Ishikawa (cell line): Measurements from ENCODE around the gene MADCAM1.

Experiments
- CEBPB ChIP-seq: IDR thresholded peaks from 2 replicates; pipeline ENCODE4 v1.6.1; 2012
- CREB1 ChIP-seq: IDR thresholded peaks from 2 replicates; pipeline ENCODE4 v1.6.1; 2012; ENCODE audit warnings: low read depth
- EGR1 ChIP-seq: IDR thresholded peaks from 2 replicates; pipeline ENCODE4 v1.6.1; 2012
- EP300 ChIP-seq: IDR thresholded peaks from 2 replicates; pipeline ENCODE4 v1.6.1; 2012; ENCODE audit warnings: borderline replicate concordance
- FOXM1 ChIP-seq: IDR thresholded peaks from 2 replicates; pipeline ENCODE4 v1.6.1; 2012; ENCODE audit warnings: low read depth, borderline replicate concordance
- MAX ChIP-seq: IDR thresholded peaks from 2 replicates; pipeline ENCODE4 v1.6.1; 2012
- NFIC ChIP-seq: IDR thresholded peaks from 2 replicates; pipeline ENCODE4 v1.6.1; 2012
- RAD21 ChIP-seq: IDR thresholded peaks from 2 replicates; pipeline ENCODE4 v1.6.1; 2012; ENCODE audit warnings: low read depth
- REST ChIP-seq: IDR thresholded peaks from 2 replicates; pipeline ENCODE4 v1.6.1; 2012; ENCODE audit warnings: low read depth, mild to moderate bottlenecking
- TAF1 ChIP-seq: IDR thresholded peaks from 2 replicates; pipeline ENCODE4 v1.6.1; 2012; ENCODE audit warnings: low read depth, mild to moderate bottlenecking
- TCF12 ChIP-seq: IDR thresholded peaks from 2 replicates; pipeline ENCODE4 v1.6.1; 2012; ENCODE audit warnings: low read depth
- TEAD4 ChIP-seq: IDR thresholded peaks from 2 replicates; pipeline ENCODE4 v1.6.1; 2012
- USF1 ChIP-seq: IDR thresholded peaks from 2 replicates; pipeline ENCODE4 v1.6.1; 2012
- YY1 ChIP-seq: IDR thresholded peaks from 2 replicates; pipeline ENCODE4 v1.6.1; 2012; ENCODE audit warnings: low read depth
- ZBTB7A ChIP-seq: IDR thresholded peaks from 2 replicates; pipeline ENCODE4 v1.6.1; 2012; ENCODE audit warnings: low read depth

The MADCAM1 gene

DNA sequence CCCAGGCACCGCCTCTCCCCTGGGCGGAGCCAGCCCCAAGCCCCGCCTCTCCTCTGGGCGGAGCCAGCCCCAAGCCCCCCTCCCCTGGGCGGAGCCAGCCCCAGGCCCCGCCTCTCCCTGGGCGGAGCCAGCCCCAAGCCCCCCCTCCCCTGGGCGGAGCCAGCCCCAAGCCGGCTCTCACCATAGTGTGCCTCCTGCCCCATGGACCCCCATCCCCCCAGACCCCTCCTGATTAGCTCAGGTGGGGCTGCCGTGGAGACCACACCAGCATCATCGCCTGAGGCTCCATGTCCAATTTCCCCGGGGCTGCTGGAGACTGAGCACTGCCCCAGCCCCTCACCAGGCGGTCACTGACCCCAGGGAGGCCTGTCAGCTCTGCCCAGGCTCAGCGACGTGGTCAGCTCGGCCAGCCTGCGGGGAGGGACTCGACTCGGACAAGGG lies 4.2 kb upstream of the MADCAM1 start:
- TF ChIP-seq CREB1 (no peak), ZBTB7A (peak; percentile 37; the same call in 1 of the 2 replicates), EP300 (no peak), TEAD4 (no peak)

DNA sequence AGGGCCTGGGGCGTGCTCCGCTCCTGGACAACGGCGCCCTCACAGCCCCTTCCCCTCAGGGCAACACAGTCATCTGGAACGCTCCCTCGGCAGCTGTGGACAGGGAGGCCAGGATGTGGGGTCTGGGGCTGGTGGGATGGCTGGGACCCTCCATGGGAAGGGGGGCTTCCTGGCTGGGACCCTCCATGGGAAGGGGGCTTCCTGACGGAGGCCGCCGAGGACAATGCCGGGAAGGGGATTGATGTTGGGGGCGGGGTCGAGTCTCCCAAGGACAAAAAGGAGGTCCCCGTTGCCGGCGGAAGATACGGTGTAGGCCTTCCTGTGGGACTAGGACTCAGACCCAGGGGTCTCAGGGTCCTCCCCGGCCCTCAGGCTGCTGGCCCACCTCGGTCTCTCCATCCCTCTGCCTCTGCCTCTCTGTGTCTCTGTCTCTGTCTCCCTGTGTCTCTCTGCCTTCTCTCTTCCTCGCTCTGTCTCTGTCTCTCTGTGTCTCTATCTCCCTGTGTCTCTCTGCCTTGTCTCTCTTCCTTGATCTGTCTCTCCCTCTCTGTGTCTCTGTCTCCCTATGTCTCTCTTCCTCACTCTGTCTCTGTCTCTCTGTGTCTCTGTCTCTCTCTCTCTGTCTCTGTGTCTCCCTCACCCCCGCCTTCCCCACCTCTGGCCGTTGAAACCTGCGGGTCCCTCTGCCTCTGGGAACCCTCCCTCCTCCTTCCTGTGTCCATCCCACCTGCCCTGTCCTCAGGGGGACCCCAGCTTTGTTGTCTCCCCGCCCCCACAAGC lies 2.7 kb upstream of the MADCAM1 start:
- TF ChIP-seq ZBTB7A, result no peak
- TF ChIP-seq USF1, result no peak
- no peak for TF ChIP-seq TEAD4
- TF ChIP-seq TCF12, result no peak
- no peak for TF ChIP-seq YY1
- no peak for TF ChIP-seq FOXM1
- no peak for TF ChIP-seq CEBPB
- TF ChIP-seq RAD21, result no peak
- TF ChIP-seq CREB1, result no peak
- no peak for TF ChIP-seq REST
- TF ChIP-seq MAX, result no peak
- no peak for TF ChIP-seq EGR1
- TF ChIP-seq TAF1, result no peak
- no peak for TF ChIP-seq EP300
- no peak for TF ChIP-seq NFIC

DNA sequence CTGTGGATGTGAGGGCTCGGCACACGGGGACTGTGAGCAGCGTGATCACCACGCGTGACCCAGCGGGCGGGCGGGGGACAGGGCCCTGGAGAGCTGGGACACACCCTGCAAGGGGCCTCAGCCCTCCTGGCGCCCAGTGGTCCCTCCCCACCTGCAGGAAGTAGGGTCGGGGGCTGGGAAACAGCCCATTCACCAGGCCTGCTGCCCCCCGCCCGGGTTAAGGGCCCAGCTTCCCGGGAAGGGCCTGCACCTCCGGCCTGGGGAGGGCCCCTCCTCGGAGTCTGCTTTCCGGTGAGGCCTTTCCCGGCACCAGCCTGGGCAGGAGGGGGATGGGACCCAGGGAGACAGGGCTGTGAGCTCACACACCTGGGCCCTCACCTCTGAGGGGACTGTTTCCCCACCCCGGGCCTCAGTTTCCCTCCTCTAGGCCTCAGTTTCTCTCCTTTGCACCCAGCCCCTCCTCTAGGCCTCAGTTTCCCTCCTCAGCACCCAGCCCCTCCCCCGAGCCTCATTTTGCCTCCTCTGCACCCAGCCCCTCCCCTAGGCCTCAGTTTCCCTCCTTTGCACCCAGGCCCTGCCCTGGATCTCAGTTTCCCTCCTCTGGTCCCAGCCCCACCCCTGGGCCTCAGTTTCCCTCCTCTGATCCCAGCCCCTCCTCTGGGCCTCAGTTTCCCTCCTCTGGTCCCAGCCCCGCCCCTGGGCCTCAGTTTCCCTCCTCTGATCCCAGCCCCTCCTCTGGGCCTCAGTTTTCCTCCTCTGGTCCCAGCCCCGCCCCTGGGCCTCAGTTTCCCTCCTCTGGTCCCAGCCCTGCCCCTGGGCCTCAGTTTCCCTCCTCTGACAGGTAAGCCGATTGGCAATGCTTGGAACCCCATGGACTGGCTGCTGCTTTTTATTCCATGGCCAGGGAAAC lies 1.9 kb upstream of the MADCAM1 start:
- TF ChIP-seq EP300 (no peak), EGR1 (no peak), REST (no peak), FOXM1 (no peak), TAF1 (no peak), TEAD4 (no peak), YY1 (no peak), CREB1 (no peak), CEBPB (no peak), TCF12 (no peak), MAX (no peak), RAD21 (no peak)

DNA sequence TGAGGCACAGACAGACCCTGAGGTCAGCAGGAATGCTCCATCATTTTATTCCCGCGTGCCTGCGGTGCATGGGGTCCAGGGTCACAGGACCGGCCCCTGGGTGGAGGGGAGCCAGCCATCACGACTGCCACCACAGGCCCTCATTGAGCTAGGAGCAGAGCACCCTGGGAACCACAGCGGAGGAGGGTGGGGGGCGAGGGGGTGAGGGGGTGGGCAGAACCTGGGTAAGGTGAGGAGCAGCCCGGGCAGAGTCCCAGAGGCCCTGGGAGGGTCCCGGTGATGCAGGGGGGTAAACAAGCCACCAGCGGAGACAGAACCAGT lies 1.2 kb upstream of the MADCAM1 start:
- TF ChIP-seq RAD21 (no peak), MAX (no peak)

DNA sequence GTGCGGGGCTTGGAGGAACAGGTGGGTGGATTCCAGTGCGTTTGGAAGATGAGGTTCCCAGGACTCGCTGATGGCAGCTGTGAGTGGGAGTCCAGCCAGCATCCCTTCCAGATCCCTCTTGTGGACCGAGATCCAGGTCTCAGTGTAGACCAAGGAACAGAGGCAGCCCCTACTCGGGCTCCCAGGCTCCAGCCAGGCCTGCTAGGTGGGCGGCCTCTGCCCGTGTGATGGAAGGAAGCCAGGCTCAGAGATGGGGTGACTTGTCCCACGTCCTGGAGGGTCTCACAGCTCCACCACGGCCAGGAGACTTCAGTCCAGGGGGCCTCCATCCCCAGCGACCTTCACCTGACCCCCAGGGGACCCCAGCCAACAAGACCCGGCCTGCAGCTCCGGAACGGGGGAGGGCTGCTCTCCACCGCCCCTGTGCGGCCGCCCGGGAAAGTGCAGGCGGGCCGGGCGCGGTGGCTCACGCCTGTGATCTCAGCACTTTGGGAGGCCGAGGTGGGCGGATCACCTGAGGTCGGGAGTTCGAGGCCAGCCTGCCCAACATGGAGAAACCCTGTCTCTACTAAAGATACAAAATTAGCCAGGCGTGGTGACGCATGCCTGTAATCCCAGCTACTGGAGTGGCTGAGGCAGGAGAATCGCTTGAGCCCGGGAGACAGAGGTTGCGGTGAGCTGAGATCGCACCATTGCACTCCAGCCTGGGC lies 729 bp upstream of the MADCAM1 start:
- TF ChIP-seq EGR1, result peak; percentile 52; the same call in 1 of the 2 replicates
- no peak for TF ChIP-seq TCF12
- peak; percentile 21; the same call in 1 of the 2 replicates for TF ChIP-seq RAD21
- peak; percentile 88; the same call in 1 of the 2 replicates for TF ChIP-seq ZBTB7A
- no peak for TF ChIP-seq EP300
